Measurements from ENCODE around the gene CCDC174. TPM values are rescaled to one million over a fixed set of nuclear protein-coding genes. Genes with fewer than 3 reads are reported as not detected.
"Not testable (repeated sequence)": the region's sequence is repeated elsewhere in the genome, so short reads cannot be mapped to it uniquely, and the experiment has no call there.

The CCDC174 gene
- total RNA-seq, 1 donor from 2014 or later: 22.1 TPM

DNA sequence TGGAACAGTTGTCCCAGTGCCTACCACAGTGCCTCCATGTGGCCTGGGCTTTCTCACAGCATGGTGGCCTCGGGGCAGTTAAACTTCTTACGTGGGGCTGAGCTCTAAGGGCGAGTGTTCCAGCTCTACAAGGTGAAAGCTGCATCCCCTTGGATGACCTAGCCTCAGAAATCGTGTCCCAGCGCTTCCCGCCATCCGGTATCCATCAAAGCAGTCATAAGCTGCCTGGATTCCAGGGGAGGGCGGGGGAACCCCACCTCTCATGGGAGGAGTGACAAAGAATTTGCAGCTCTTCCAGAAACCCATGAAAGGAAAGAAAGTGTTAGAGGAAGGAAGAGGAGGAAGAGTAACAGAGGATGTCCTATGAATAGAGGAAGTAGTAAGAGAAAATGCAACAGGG lies 45.8 kb upstream of the CCDC174 start:
- Mint-ChIP-seq H3K4me1 (ENCODE audit: low read depth, unreplicated experiment) (peaks cover 2% of the 10 kb centered on the region), H3K36me3 (ENCODE audit: unreplicated experiment) (peaks cover 5% of the 10 kb centered on the region), H3K27me3 (ENCODE audit: unreplicated experiment) (peaks cover 17% of the 10 kb centered on the region), H3K9me3 (ENCODE audit: unreplicated experiment) (peaks cover 3% of the 10 kb centered on the region), H3K4me3 (ENCODE audit: unreplicated experiment) (no peak overlapping the region), H3K27ac (ENCODE audit: unreplicated experiment) (no peak overlapping the region)
- TF ChIP-seq, protein P1, sequence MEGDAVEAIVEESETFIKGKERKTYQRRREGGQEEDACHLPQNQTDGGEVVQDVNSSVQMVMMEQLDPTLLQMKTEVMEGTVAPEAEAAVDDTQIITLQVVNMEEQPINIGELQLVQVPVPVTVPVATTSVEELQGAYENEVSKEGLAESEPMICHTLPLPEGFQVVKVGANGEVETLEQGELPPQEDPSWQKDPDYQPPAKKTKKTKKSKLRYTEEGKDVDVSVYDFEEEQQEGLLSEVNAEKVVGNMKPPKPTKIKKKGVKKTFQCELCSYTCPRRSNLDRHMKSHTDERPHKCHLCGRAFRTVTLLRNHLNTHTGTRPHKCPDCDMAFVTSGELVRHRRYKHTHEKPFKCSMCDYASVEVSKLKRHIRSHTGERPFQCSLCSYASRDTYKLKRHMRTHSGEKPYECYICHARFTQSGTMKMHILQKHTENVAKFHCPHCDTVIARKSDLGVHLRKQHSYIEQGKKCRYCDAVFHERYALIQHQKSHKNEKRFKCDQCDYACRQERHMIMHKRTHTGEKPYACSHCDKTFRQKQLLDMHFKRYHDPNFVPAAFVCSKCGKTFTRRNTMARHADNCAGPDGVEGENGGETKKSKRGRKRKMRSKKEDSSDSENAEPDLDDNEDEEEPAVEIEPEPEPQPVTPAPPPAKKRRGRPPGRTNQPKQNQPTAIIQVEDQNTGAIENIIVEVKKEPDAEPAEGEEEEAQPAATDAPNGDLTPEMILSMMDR (IDR thresholded peaks at IDR 0.05; ENCODE audit: partially characterized antibody, unreplicated experiment): no peak
- DNase-seq: no peak

DNA sequence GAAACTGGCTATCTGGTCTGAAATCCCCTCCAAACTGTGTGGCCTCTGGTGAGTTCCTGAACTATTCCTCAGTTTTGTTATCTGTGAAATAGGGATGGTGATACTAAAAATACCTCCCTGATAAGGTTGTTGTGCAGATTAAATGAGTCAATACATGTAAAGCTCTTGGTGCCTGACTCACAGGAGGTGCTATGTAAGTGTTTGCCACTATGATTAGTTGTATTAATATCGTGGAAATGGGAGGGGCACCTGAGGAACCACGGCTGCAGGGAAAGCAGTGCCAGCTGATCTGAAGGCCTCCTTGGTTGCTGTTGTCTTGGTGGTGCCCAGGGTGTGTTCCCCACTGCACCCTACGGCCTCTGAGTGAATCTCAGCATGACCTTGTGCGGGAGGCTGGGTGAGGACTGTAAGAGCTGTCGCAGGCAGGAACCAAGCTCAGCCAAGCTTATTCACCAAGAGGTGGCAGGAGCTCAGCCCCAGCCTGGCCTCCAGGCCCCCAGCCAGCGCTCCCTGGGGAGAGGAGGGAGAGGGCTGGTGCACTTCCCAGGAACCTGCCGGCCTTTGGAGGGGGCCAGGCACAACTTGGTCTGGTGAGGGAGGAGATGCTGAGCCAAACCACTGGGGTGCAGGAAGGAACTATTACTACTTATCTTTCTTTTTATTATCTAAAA lies 44.8 kb upstream of the CCDC174 start:
- peaks cover 5% of the 10 kb centered on the region for H3K36me3 Mint-ChIP-seq (ENCODE audit: unreplicated experiment)
- H3K4me3 Mint-ChIP-seq (ENCODE audit: unreplicated experiment): no peak overlapping the region
- peaks cover 12% of the 10 kb centered on the region for H3K27me3 Mint-ChIP-seq (ENCODE audit: unreplicated experiment)
- no peak overlapping the region for H3K27ac Mint-ChIP-seq (ENCODE audit: unreplicated experiment)
- peaks cover 2% of the 10 kb centered on the region for H3K4me1 Mint-ChIP-seq (ENCODE audit: low read depth, unreplicated experiment)
- no peak for DNase-seq
- TF ChIP-seq, protein P1 (IDR thresholded peaks at IDR 0.05; ENCODE audit: partially characterized antibody, unreplicated experiment): no peak
- peaks cover 3% of the 10 kb centered on the region for H3K9me3 Mint-ChIP-seq (ENCODE audit: unreplicated experiment)

DNA sequence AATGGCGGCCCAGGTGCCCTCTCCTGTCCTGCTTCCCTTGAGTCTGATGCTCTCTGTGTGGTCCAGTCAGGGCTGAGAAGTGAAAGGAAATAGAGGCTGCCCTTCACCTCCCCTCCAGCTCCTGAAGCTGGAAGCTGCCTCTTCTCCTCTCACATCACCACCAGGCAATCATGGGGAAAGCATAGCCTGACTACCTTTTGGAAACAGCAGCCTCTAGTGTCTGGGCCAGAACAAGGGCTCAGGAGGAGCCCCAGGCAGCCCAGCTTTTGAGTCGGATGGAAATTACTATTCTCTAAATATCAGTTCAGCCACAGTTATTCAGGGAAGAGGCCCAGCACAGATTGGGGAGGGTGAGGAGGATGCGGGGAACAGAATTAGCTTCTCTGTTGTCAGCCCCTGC lies 43.3 kb upstream of the CCDC174 start:
- TF ChIP-seq, protein P1 (IDR thresholded peaks at IDR 0.05; ENCODE audit: partially characterized antibody, unreplicated experiment): no peak

DNA sequence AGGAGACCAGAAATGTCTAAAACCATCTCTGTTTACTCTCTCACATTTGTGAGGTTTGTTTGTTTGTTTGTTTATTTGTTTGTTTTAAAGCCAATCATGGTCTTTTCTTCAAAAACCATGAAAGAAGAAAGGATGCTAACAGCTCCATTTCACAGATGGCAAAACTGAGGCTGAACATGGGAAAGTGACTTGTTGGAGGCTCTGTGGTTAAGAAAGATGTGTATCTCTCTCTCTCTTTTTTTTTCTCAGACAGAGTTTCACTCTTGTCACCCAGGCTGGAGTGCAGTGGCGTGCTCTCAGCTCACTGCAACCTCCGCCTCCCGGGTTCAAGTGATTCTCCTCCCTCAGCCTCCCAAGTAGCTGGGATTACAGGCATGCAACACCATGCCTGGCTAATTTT lies 42.5 kb upstream of the CCDC174 start:
- not testable (repeated sequence) for H3K27me3 Mint-ChIP-seq (ENCODE audit: unreplicated experiment); H3K4me1 Mint-ChIP-seq (ENCODE audit: low read depth, unreplicated experiment); H3K9me3 Mint-ChIP-seq (ENCODE audit: unreplicated experiment); H3K27ac Mint-ChIP-seq (ENCODE audit: unreplicated experiment); H3K36me3 Mint-ChIP-seq (ENCODE audit: unreplicated experiment); DNase-seq; H3K4me3 Mint-ChIP-seq (ENCODE audit: unreplicated experiment)

More for the DNA sequence above, 43.3 kb upstream of the CCDC174 start:
- DNase-seq: no peak
- peaks cover 10% of the 10 kb centered on the region for H3K27me3 Mint-ChIP-seq (ENCODE audit: unreplicated experiment)
- no peak overlapping the region for H3K4me3 Mint-ChIP-seq (ENCODE audit: unreplicated experiment)
- peaks cover 2% of the 10 kb centered on the region for H3K9me3 Mint-ChIP-seq (ENCODE audit: unreplicated experiment)
- H3K27ac Mint-ChIP-seq (ENCODE audit: unreplicated experiment): no peak overlapping the region
- peaks cover 2% of the 10 kb centered on the region for H3K36me3 Mint-ChIP-seq (ENCODE audit: unreplicated experiment)
- H3K4me1 Mint-ChIP-seq (ENCODE audit: low read depth, unreplicated experiment): peaks cover under 1% of the 10 kb centered on the region

DNA sequence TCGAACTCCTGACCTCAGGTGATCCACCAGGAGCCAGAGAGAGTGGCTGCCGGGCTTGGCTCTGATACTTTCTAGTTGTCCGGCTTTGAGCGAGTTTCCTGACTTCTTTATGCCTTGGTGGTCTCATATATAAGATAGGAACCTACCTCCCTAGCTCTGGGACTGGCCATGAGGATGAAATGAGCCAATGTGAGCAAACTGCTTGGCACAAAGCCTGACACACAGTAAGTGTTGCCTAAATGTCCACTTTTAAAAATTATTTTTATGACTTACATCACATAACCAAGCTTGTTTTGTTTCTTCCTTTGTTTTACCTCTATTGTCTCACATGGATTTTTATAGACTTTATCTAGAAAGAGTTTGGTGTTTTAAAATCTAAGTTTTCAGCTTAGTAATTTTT lies 42.1 kb upstream of the CCDC174 start:
- Mint-ChIP-seq H3K36me3 (ENCODE audit: unreplicated experiment) (no peaks in the 10 kb centered on the region), H3K4me3 (ENCODE audit: unreplicated experiment) (no peak overlapping the region), H3K4me1 (ENCODE audit: low read depth, unreplicated experiment) (no peaks in the 10 kb centered on the region), H3K27me3 (ENCODE audit: unreplicated experiment) (peaks cover 3% of the 10 kb centered on the region), H3K27ac (ENCODE audit: unreplicated experiment) (no peak overlapping the region), H3K9me3 (ENCODE audit: unreplicated experiment) (no peaks in the 10 kb centered on the region)
- DNase-seq: no peak
- TF ChIP-seq, protein P1 (IDR thresholded peaks at IDR 0.05; ENCODE audit: partially characterized antibody, unreplicated experiment): no peak
